ENCODE results near the gene KIF24. TPM values are rescaled to one million over a fixed set of nuclear protein-coding genes. Genes with fewer than 3 reads are reported as not detected.

The KIF24 gene
- total RNA-seq, 4 donors from 2014 or later: 0.42 to 1.5 (median 0.62) TPM

DNA sequence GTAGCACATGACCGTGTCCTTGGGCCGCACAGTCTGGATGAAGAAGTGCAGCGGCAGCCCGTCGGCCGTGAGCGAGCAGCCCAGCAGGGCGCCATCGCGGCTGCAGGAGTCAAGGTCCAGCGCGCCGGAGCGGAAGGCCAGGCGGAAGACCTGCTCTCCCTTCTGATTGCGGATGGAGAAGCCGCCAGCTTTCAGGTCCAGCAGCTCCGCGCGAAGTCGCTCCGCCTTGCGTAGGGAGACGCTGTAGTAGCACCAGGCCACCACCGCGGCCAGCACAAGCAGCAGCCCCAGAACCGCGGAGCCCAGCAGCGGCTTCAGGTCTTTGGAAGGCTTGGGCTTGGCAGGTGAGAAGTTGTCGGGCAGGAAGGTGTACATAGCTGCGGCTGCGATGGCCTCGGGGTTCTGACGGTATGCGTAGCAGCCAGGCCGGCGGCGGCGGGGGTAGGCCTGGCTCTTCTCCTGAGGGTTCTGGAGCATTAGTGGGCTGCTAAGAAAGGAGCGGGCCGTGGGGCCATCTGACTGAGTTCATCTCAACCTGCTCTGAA is 43.5 kb upstream of the KIF24 start:
- no peak overlapping the region for H3K4me3 ChIP-seq
- peaks cover 14 to 60% (median 42%) of the 10 kb centered on the region in 4 donors for H3K4me1 ChIP-seq
- H3K27ac ChIP-seq (replicated peaks in 1 of 4): no peak overlapping the region
- WGBS: 84% methylated on average over 12 of the region's 41 CpGs
- DNase-seq (ENCODE audit: extremely low spot score): no peak
- H3K27me3 ChIP-seq: peaks cover 0 to 7% (median 0%) of the 10 kb centered on the region in 4 donors
- no peak for TF ChIP-seq POLR2AphosphoS5 (IDR thresholded peaks at IDR 0.05)
- TF ChIP-seq, protein P1, sequence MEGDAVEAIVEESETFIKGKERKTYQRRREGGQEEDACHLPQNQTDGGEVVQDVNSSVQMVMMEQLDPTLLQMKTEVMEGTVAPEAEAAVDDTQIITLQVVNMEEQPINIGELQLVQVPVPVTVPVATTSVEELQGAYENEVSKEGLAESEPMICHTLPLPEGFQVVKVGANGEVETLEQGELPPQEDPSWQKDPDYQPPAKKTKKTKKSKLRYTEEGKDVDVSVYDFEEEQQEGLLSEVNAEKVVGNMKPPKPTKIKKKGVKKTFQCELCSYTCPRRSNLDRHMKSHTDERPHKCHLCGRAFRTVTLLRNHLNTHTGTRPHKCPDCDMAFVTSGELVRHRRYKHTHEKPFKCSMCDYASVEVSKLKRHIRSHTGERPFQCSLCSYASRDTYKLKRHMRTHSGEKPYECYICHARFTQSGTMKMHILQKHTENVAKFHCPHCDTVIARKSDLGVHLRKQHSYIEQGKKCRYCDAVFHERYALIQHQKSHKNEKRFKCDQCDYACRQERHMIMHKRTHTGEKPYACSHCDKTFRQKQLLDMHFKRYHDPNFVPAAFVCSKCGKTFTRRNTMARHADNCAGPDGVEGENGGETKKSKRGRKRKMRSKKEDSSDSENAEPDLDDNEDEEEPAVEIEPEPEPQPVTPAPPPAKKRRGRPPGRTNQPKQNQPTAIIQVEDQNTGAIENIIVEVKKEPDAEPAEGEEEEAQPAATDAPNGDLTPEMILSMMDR (IDR thresholded peaks at IDR 0.05): no peak
- no peak for TF ChIP-seq EP300 (IDR thresholded peaks at IDR 0.05)
- TF ChIP-seq POLR2A (IDR thresholded peaks at IDR 0.05; ENCODE audit: low read depth): no peak
- peaks cover 0 to 34% (median 33%) of the 10 kb centered on the region in 4 donors for H3K36me3 ChIP-seq
- intact Hi-C loops (cut with DNase I): no loop called here
- no peaks in the 10 kb centered on the region for H3K9me3 ChIP-seq

DNA sequence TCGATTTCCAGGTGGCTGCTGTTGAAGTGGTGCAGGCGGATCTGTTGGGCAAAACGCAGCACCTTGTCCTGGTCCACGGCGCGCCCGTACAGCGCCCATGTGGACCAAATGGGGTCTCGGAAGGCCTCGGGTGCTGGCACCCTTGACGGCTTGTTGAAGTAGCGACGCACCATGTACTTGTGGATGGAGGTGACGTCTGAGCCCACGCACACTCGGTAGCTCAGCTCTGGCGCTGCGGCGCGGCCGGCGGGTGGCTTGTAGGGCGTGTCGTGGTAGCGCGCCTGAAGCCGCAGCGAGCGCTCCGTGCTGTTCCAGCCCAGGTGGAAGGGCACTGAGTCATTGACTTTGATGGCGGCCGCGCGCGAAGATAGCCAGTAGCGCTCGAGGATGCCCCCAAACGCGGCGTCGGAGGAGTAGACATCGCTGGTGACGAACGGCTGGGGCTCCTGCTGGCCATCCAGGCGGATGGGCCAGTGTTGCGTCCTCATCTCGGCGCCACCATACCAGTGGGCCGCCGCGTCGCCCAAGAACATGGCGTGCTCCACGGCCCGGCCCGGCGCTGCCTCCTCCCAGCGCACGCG is 42.9 kb upstream of the KIF24 start:
- Histone ChIP-seq H3K9me3 (no peaks in the 10 kb centered on the region), H3K27me3 (peaks cover 0 to 7% (median 0%) of the 10 kb centered on the region in 4 donors), H3K27ac (replicated peaks in 1 of 4) (no peak overlapping the region), H3K36me3 (peaks cover 0 to 40% (median 35%) of the 10 kb centered on the region in 4 donors), H3K4me3 (no peak overlapping the region), H3K4me1 (peaks cover 11 to 54% (median 37%) of the 10 kb centered on the region in 4 donors)
- no peak for DNase-seq (ENCODE audit: extremely low spot score)
- TF ChIP-seq POLR2A (IDR thresholded peaks at IDR 0.05; ENCODE audit: low read depth) (no peak), POLR2AphosphoS5 (IDR thresholded peaks at IDR 0.05) (no peak), EP300 (IDR thresholded peaks at IDR 0.05) (no peak)
- TF ChIP-seq, protein P1 (IDR thresholded peaks at IDR 0.05): no peak
- intact Hi-C loops (cut with DNase I): no loop called here
- 77% methylated on average over 16 of the region's 60 CpGs for WGBS

DNA sequence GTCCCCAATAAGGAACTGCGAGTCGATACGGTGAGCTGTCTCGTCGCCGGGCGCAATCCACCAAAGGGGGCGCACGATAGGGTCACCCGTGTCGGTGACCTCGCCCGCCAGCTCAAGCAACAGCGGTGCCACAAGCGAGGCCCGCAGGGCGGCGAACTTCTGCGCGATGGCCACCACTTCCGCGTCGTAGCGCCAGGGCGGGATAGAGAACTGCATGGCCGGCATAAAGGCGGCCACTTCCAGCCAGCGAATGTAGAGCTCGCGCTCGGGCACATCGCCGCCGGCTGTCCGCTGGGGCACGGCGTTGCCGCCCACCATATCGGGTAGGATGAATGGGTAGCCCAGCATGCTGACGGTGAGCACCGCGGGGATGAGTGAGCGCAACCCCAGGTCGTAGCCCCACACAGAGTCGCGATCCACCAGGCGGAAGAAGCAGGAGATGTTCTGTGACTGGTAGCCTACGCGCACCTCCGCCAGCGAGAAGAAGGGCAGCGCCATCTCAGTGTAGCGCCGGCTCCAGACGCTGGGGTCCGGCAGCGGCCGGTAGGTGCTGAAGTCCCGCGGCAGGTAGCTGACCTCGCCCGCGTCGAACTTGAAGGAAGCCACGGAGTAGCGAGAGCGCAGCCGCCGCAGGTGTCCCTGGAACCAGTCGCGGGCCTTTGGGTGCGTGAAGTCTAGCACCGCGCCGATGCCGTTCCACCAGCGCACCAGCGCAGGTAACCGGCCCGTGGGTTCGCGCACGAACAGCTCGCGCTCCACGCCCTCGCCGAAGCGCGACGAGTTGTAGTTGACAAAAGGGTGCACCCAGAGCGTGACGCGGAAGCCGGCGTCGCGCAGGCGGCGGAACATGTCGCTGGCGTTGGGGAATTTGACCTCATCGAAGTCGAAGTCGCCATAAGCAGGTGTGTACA is 42.2 kb upstream of the KIF24 start:
- Histone ChIP-seq H3K36me3 (peaks cover 0 to 44% (median 35%) of the 10 kb centered on the region in 4 donors), H3K27ac (replicated peaks in 1 of 4) (no peak overlapping the region), H3K4me1 (peaks cover 10 to 49% (median 35%) of the 10 kb centered on the region in 4 donors), H3K4me3 (peak overlapping the region in 3 of 4 donors; percentile 26 to 31 (median 28)), H3K9me3 (no peaks in the 10 kb centered on the region), H3K27me3 (peaks cover 0 to 7% (median 0%) of the 10 kb centered on the region in 4 donors)
- no peak for TF ChIP-seq POLR2AphosphoS5 (IDR thresholded peaks at IDR 0.05)
- TF ChIP-seq EP300 (IDR thresholded peaks at IDR 0.05): no peak
- TF ChIP-seq, protein P1 (IDR thresholded peaks at IDR 0.05): no peak
- TF ChIP-seq POLR2A (IDR thresholded peaks at IDR 0.05; ENCODE audit: low read depth): no peak
- intact Hi-C loops (cut with DNase I): no loop called here
- 86% methylated on average over 46 of the region's 105 CpGs for WGBS
- DNase-seq (ENCODE audit: extremely low spot score): no peak

DNA sequence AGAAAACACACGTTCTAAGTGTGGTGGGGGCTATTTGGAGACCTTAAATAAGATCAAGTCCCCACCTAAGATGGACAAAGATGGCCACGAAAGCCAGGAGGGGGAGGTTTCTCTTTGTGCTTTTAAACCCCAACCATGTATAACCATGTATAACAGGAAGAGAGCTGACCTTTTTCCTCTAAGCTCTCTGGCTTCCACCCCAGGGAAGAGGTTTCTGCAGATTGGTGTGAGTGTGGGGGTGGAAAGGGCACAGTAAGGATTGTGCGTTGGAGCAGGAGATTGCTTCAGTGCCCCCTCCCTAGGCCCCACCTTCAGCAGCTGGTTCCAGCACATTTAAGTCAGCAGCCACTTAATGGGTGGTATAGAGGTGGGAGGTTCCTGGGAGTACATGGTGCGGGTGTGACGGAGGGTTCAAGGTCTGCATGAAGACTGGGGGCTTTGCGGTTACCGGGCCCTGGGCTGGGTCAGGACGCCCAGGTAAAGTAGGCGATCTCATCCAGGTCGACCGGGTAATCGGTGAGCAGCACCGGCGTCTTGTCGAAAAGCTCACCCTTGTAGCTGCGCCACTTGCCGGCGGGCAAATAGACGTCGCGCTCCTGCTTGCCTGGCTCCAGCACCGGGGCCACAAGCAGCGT is 41.4 kb upstream of the KIF24 start:
- H3K9me3 ChIP-seq: no peaks in the 10 kb centered on the region
- TF ChIP-seq EP300 (IDR thresholded peaks at IDR 0.05) (no peak), POLR2A (IDR thresholded peaks at IDR 0.05; ENCODE audit: low read depth) (no peak), POLR2AphosphoS5 (IDR thresholded peaks at IDR 0.05) (no peak)
- TF ChIP-seq, protein P1 (IDR thresholded peaks at IDR 0.05): no peak
- H3K27ac ChIP-seq (replicated peaks in 1 of 4): no peak overlapping the region
- peaks cover 0 to 7% (median 0%) of the 10 kb centered on the region in 4 donors for H3K27me3 ChIP-seq
- peaks cover 4 to 42% (median 27%) of the 10 kb centered on the region in 4 donors for H3K4me1 ChIP-seq
- H3K4me3 ChIP-seq: peak overlapping the region in 1 of 4 donors; percentile 31
- WGBS: 83% methylated on average over 5 of the region's 23 CpGs
- H3K36me3 ChIP-seq: peaks cover 0 to 44% (median 35%) of the 10 kb centered on the region in 4 donors
- intact Hi-C loops (cut with DNase I): no loop called here
- DNase-seq (ENCODE audit: extremely low spot score): no peak

Data from esophagus muscularis mucosa (tissue), 4 donors.